Erythroblast (primary cell): Measurements from ENCODE around the gene CST8.

Experiments
- GATA1 ChIP-seq: IDR thresholded peaks from 2 replicates; pipeline ENCODE4 v1.6.1; 2011; ENCODE audit warnings: low read depth, mild to moderate bottlenecking, control low read depth, low read length, moderate library complexity
- POLR2A ChIP-seq: IDR thresholded peaks from 2 replicates; pipeline ENCODE4 v1.6.1; 2011; ENCODE audit warnings: mild to moderate bottlenecking, low read length

DNA sequence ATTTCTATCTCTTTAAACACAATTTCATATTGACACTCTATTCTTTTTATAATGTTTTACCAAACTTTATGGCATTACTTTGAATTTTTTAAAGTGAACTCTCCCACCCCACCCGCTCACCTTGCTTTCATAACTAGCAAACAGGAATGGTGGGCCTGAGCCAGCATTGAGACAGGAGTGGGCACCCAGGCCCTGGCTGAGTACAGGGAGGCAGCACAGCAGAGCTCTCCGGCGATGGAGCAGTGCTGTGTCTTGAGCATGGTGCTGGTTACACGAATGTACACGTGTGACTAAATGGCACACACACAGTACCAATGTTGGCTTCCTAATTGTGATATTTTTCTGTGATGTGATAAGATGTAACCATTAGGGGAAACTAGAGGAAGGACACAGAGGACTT, 42.8 kb upstream of the CST8 start:
- no peak for TF ChIP-seq POLR2A
- no peak for TF ChIP-seq GATA1
